Neural cell (in vitro differentiated cells): ENCODE measurements around the gene ZNF483. TPM values are rescaled to one million over a fixed set of nuclear protein-coding genes. Genes with fewer than 3 reads are reported as not detected.

Experiments used
- H2AFZ ChIP-seq: fragments of 200-600, 300-800 bp; sonication (generic), shearing (Covaris generic); 2 replicates; pipeline ENCODE4 v1.6.0; 2014; ENCODE audit warnings: low read depth, mild to moderate bottlenecking, antibody characterized with exemption, low read length, moderate library complexity
- H3F3A ChIP-seq: fragments of 200-600 bp; shearing (Covaris generic); 2 replicates; pipeline ENCODE4 v1.6.1; 2016; ENCODE audit warnings: mild to moderate bottlenecking, moderate library complexity, mixed read lengths, antibody characterized with exemption, low read length; ENCODE audit not compliant: insufficient read depth, poor library complexity, severe bottlenecking
- H3K27ac ChIP-seq: fragments of 200-600, 300-800 bp; sonication (generic), shearing (Covaris generic); 2 replicates; pipeline ENCODE4 v1.5.1; 2014; ENCODE audit warnings: mild to moderate bottlenecking, low read length, moderate library complexity
- H3K27me3 ChIP-seq: fragments of 300-800, 200-600 bp; sonication (generic), shearing (Covaris generic); 2 replicates; pipeline ENCODE4 v1.6.0; 2014; ENCODE audit warnings: mild to moderate bottlenecking, low read depth, low read length, moderate library complexity; ENCODE audit not compliant: insufficient read depth
- H3K36me3 ChIP-seq: fragments of 300-800, 200-600 bp; sonication (generic), shearing (Covaris generic); 2 replicates; pipeline ENCODE4 v1.5.1; 2014; ENCODE audit warnings: mild to moderate bottlenecking, antibody characterized with exemption, low read length, moderate library complexity; ENCODE audit not compliant: insufficient read depth
- H3K4me2 ChIP-seq: fragments of 300-800, 200-600 bp; sonication (generic), shearing (Covaris generic); 2 replicates; pipeline ENCODE4 v1.6.0; 2014; ENCODE audit warnings: mild to moderate bottlenecking, low read length
- H3K4me3 ChIP-seq: fragments of 300-800, 200-600 bp; sonication (generic), shearing (Covaris generic); 2 replicates; pipeline ENCODE4 v1.5.1; 2014; ENCODE audit warnings: mild to moderate bottlenecking, low read length, moderate library complexity
- H3K79me2 ChIP-seq: fragments of 200-600 bp; shearing (Covaris generic); replicated peaks from 2 replicates; pipeline ENCODE4 v1.6.0; 2014; ENCODE audit warnings: mild to moderate bottlenecking, low read length, moderate library complexity; ENCODE audit not compliant: insufficient read depth
- H3K9ac ChIP-seq: fragments of 300-800, 200-600 bp; sonication (generic), shearing (Covaris generic); 2 replicates; pipeline ENCODE4 v1.6.1; 2016; ENCODE audit warnings: mild to moderate bottlenecking, low read length, mixed read lengths
- H3K9me2 ChIP-seq: fragments of 200-600 bp; shearing (Covaris generic); 2 replicates; pipeline ENCODE4 v1.6.1; 2016; ENCODE audit warnings: mild to moderate bottlenecking, low read length, mixed read lengths; ENCODE audit not compliant: insufficient read depth
- H3K9me3 ChIP-seq: fragments of 200-600, 300-800 bp; sonication (generic), shearing (Covaris generic); 2 replicates; pipeline ENCODE4 v1.6.1; 2016; ENCODE audit warnings: mild to moderate bottlenecking, mixed run types, low read length, moderate library complexity, mixed read lengths
- H4K20me1 ChIP-seq: fragments of 200-600 bp; shearing (Covaris generic); 2 replicates; pipeline ENCODE4 v1.6.1; 2016; ENCODE audit warnings: mild to moderate bottlenecking, mixed run types; ENCODE audit not compliant: insufficient read depth
- EP300 ChIP-seq: fragments of 450-650 bp; conservative IDR thresholded peaks from 2 replicates; pipeline ENCODE4 v1.6.1; 2014; ENCODE audit warnings: antibody characterized with exemption, mild to moderate bottlenecking, moderate library complexity; ENCODE audit not compliant: poor library complexity, severe bottlenecking
- EZH2 ChIP-seq: fragments of 200-600, 300-800 bp; shearing (Covaris generic), sonication (generic); IDR thresholded peaks from 2 replicates; pipeline ENCODE4 v1.6.1; 2014; ENCODE audit warnings: antibody characterized with exemption, low read length, borderline replicate concordance, mild to moderate bottlenecking; ENCODE audit not compliant: insufficient read depth, poor library complexity, severe bottlenecking
- MXI1 ChIP-seq: fragments of 450-650 bp; conservative IDR thresholded peaks from 2 replicates; pipeline ENCODE4 v1.6.1; 2014; ENCODE audit warnings: antibody characterized with exemption, mild to moderate bottlenecking; ENCODE audit not compliant: poor library complexity, severe bottlenecking
- POLR2AphosphoS5 ChIP-seq: IDR thresholded peaks from 2 replicates; pipeline ENCODE4 v1.6.1; 2012
- RAD21 ChIP-seq: fragments of 450-650 bp; conservative IDR thresholded peaks from 2 replicates; pipeline ENCODE4 v1.6.1; 2014; ENCODE audit warnings: antibody characterized with exemption, mild to moderate bottlenecking, moderate library complexity
- SMC3 ChIP-seq: fragments of 450-650 bp; conservative IDR thresholded peaks from 2 replicates; pipeline ENCODE4 v1.6.1; 2014; ENCODE audit warnings: antibody characterized with exemption, mild to moderate bottlenecking, moderate library complexity; ENCODE audit not compliant: poor library complexity
- TAF1 ChIP-seq: IDR thresholded peaks from 2 replicates; pipeline ENCODE4 v1.6.1; 2012; ENCODE audit warnings: low read depth
- polyA plus RNA-seq: library from polyadenylated mRNA; depleted of rRNA; stranded (reverse); fragments of >200 nt; gene quantifications from 2 replicates; pipeline ENCODE4 v1.2.3, GENCODE V29; 2014
- TF ChIP-seq, protein P1 (sequence below): IDR thresholded peaks from 2 replicates; pipeline ENCODE4 v1.6.1; 2012; ENCODE audit warnings: borderline replicate concordance
- TF ChIP-seq, protein P2 (sequence below): fragments of 450-650 bp; IDR thresholded peaks from 2 replicates; pipeline ENCODE4 v1.5.1; 2014; ENCODE audit warnings: antibody characterized with exemption, mild to moderate bottlenecking, moderate library complexity; ENCODE audit not compliant: poor library complexity, severe bottlenecking

ZNF483 gene
- polyA plus RNA-seq, 1 donor from 2014 or later, result 2.9 TPM

- no peak overlapping the region for H3K4me2 ChIP-seq
- H4K20me1 ChIP-seq, result no peaks in the 10 kb centered on the region
- no peaks in the 10 kb centered on the region for H3K79me2 ChIP-seq
- no peak overlapping the region for H3K9ac ChIP-seq
- no peak overlapping the region for H3K4me3 ChIP-seq
- no peak overlapping the region for H2AFZ ChIP-seq
- H3K9me2 ChIP-seq, result no peaks in the 10 kb centered on the region
- no peaks in the 10 kb centered on the region for H3K27me3 ChIP-seq
- H3K36me3 ChIP-seq, result no peaks in the 10 kb centered on the region
- H3F3A ChIP-seq, result no peaks in the 10 kb centered on the region
- TF ChIP-seq, protein P1, sequence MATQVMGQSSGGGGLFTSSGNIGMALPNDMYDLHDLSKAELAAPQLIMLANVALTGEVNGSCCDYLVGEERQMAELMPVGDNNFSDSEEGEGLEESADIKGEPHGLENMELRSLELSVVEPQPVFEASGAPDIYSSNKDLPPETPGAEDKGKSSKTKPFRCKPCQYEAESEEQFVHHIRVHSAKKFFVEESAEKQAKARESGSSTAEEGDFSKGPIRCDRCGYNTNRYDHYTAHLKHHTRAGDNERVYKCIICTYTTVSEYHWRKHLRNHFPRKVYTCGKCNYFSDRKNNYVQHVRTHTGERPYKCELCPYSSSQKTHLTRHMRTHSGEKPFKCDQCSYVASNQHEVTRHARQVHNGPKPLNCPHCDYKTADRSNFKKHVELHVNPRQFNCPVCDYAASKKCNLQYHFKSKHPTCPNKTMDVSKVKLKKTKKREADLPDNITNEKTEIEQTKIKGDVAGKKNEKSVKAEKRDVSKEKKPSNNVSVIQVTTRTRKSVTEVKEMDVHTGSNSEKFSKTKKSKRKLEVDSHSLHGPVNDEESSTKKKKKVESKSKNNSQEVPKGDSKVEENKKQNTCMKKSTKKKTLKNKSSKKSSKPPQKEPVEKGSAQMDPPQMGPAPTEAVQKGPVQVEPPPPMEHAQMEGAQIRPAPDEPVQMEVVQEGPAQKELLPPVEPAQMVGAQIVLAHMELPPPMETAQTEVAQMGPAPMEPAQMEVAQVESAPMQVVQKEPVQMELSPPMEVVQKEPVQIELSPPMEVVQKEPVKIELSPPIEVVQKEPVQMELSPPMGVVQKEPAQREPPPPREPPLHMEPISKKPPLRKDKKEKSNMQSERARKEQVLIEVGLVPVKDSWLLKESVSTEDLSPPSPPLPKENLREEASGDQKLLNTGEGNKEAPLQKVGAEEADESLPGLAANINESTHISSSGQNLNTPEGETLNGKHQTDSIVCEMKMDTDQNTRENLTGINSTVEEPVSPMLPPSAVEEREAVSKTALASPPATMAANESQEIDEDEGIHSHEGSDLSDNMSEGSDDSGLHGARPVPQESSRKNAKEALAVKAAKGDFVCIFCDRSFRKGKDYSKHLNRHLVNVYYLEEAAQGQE, result no peak
- TF ChIP-seq RAD21 (no peak), MXI1 (no peak), EZH2 (no peak), POLR2AphosphoS5 (no peak), EP300 (no peak), TAF1 (no peak), SMC3 (no peak)
- TF ChIP-seq, protein P2, sequence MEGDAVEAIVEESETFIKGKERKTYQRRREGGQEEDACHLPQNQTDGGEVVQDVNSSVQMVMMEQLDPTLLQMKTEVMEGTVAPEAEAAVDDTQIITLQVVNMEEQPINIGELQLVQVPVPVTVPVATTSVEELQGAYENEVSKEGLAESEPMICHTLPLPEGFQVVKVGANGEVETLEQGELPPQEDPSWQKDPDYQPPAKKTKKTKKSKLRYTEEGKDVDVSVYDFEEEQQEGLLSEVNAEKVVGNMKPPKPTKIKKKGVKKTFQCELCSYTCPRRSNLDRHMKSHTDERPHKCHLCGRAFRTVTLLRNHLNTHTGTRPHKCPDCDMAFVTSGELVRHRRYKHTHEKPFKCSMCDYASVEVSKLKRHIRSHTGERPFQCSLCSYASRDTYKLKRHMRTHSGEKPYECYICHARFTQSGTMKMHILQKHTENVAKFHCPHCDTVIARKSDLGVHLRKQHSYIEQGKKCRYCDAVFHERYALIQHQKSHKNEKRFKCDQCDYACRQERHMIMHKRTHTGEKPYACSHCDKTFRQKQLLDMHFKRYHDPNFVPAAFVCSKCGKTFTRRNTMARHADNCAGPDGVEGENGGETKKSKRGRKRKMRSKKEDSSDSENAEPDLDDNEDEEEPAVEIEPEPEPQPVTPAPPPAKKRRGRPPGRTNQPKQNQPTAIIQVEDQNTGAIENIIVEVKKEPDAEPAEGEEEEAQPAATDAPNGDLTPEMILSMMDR, result no peak
- H3K27ac ChIP-seq, result no peak overlapping the region
- no peaks in the 10 kb centered on the region for H3K9me3 ChIP-seq
Observed at GRCh38 chr9:111516061-111516465, 8.9 kb upstream of the ZNF483 start.

DNA sequence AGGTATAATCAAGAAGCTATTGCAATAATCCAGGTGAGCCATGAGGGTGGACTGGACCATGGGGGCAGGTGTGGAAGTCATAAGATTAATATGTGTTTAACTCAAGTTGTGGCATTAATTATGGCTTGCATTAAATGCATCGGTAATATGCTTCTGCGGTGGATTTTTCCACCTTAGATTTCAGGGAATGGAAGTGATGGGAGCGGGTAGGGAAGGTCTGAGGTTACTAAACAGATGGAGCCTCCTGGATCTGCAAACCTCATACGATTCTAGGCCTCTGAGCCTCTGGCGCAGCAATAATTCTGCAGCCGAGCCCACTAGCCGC, 286 bp upstream of the ZNF483 start:
- peak overlapping the region; percentile 90 for H2AFZ ChIP-seq

DNA sequence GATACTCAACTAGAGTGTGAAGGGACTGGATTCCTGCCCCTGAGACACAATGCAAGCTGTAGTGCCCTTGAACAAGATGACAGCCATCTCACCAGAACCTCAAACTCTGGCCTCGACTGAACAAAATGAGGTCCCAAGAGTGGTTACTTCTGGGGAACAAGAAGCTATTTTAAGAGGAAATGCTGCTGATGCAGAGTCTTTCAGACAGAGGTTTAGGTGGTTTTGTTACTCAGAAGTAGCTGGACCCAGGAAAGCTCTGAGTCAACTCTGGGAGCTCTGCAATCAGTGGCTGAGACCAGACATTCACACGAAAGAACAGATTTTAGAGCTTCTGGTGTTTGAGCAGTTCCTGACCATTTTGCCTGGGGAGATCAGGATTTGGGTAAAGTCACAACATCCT, 2.4 kb downstream of the ZNF483 start:
- H3K9ac ChIP-seq, result no peak overlapping the region
- no peak overlapping the region for H3K4me3 ChIP-seq
- no peak overlapping the region for H3K4me2 ChIP-seq
- H3K9me2 ChIP-seq, result no peaks in the 10 kb centered on the region
- H3K79me2 ChIP-seq, result no peaks in the 10 kb centered on the region
- H3K27ac ChIP-seq, result no peak overlapping the region
- no peaks in the 10 kb centered on the region for H3K9me3 ChIP-seq
- no peak for TF ChIP-seq SMC3
- no peak for TF ChIP-seq EZH2
- TF ChIP-seq, protein P2, result no peak
- TF ChIP-seq EP300, result no peak
- TF ChIP-seq RAD21, result no peak
- no peak for TF ChIP-seq MXI1
- TF ChIP-seq POLR2AphosphoS5, result no peak
- no peak for TF ChIP-seq TAF1
- TF ChIP-seq, protein P1, result no peak
- no peaks in the 10 kb centered on the region for H4K20me1 ChIP-seq
- H3K27me3 ChIP-seq, result no peaks in the 10 kb centered on the region
- no peaks in the 10 kb centered on the region for H3F3A ChIP-seq
- no peaks in the 10 kb centered on the region for H3K36me3 ChIP-seq
- no peak overlapping the region for H2AFZ ChIP-seq

More for the DNA sequence above, 286 bp upstream of the ZNF483 start:
- Histone ChIP-seq H3K79me2 (no peaks in the 10 kb centered on the region), H3K27me3 (no peaks in the 10 kb centered on the region), H3K9me3 (no peaks in the 10 kb centered on the region), H3F3A (no peaks in the 10 kb centered on the region), H3K4me2 (peak overlapping the region; percentile 32), H3K9ac (peak overlapping the region; percentile 77), H3K36me3 (no peaks in the 10 kb centered on the region), H3K27ac (no peak overlapping the region), H4K20me1 (no peaks in the 10 kb centered on the region), H3K9me2 (no peaks in the 10 kb centered on the region), H3K4me3 (peak overlapping the region; percentile 97)
- TF ChIP-seq SMC3 (no peak), RAD21 (no peak), TAF1 (no peak)
